OCI-LY1 (cell line): ENCODE measurements around the gene PHAX.
"Not testable (repeated sequence)": the region's sequence is repeated elsewhere in the genome, so short reads cannot be mapped to it uniquely, and the experiment has no call there.

Experiments
- H2AFZ ChIP-seq: fragments of 200-600 bp; sonication (generic), shearing (Covaris generic); 2 replicates; pipeline ENCODE4 v1.6.0; 2014; ENCODE audit warnings: antibody characterized with exemption, mild to moderate bottlenecking, low read length
- H3F3A ChIP-seq: fragments of 200-600 bp; sonication (generic), shearing (Covaris generic); 2 replicates; pipeline ENCODE4 v1.6.0; 2014; ENCODE audit warnings: mild to moderate bottlenecking, antibody characterized with exemption, low read length, moderate library complexity; ENCODE audit not compliant: insufficient read depth
- H3K27ac ChIP-seq: fragments of 200-600 bp; sonication (generic); 2 replicates; pipeline ENCODE4 v1.5.1; 2014; ENCODE audit warnings: low read length, mixed run types, mild to moderate bottlenecking, low read depth; ENCODE audit not compliant: poor library complexity, severe bottlenecking
- H3K27me3 ChIP-seq: fragments of 200-600 bp; sonication (generic); 2 replicates; pipeline ENCODE4 v1.6.0; 2014; ENCODE audit warnings: antibody characterized with exemption, mild to moderate bottlenecking, low read length, moderate library complexity; ENCODE audit not compliant: insufficient read depth
- H3K36me3 ChIP-seq: fragments of 200-600 bp; sonication (generic); 2 replicates; pipeline ENCODE4 v1.6.1; 2014; ENCODE audit warnings: mild to moderate bottlenecking, antibody characterized with exemption, low read length, moderate library complexity, mixed read lengths; ENCODE audit not compliant: insufficient read depth
- H3K4me1 ChIP-seq: fragments of 200-600 bp; sonication (generic); 2 replicates; pipeline ENCODE4 v1.5.1; 2014; ENCODE audit warnings: mild to moderate bottlenecking, low read length, moderate library complexity; ENCODE audit not compliant: insufficient read depth, severe bottlenecking
- H3K4me2 ChIP-seq: fragments of 200-600 bp; sonication (generic), shearing (Covaris generic); 2 replicates; pipeline ENCODE4 v1.6.1; 2014; ENCODE audit warnings: low read length
- H3K4me3 ChIP-seq: fragments of 200-600 bp; sonication (generic); 2 replicates; pipeline ENCODE4 v1.5.1; 2014; ENCODE audit warnings: low read length, low read depth, mild to moderate bottlenecking, mixed read lengths; ENCODE audit not compliant: poor library complexity, severe bottlenecking
- H3K79me2 ChIP-seq: fragments of 200-600 bp; shearing (Covaris generic); 2 replicates; pipeline ENCODE4 v1.6.1; 2016; ENCODE audit warnings: mixed run types, low read length, mixed read lengths; ENCODE audit not compliant: insufficient read depth
- H3K9ac ChIP-seq: fragments of 200-600 bp; sonication (generic), shearing (Covaris generic); 2 replicates; pipeline ENCODE4 v1.6.1; 2014; ENCODE audit warnings: mild to moderate bottlenecking, low read length, mixed read lengths
- H3K9me2 ChIP-seq: fragments of 200-600 bp; sonication (generic), shearing (Covaris generic); 2 replicates; pipeline ENCODE4 v1.6.1; 2014; ENCODE audit warnings: low read depth, mild to moderate bottlenecking, low read length, mixed read lengths
- H3K9me3 ChIP-seq: fragments of 200-600 bp; shearing (Covaris generic); 2 replicates; pipeline ENCODE4 v1.6.1; 2014; ENCODE audit warnings: low read length, mixed read lengths
- H4K20me1 ChIP-seq: fragments of 200-600 bp; sonication (generic), shearing (Covaris generic); 2 replicates; pipeline ENCODE4 v1.6.0; 2016; ENCODE audit warnings: mild to moderate bottlenecking, low read length; ENCODE audit not compliant: insufficient read depth
- CTCF ChIP-seq: fragments of 200-600 bp; sonication (generic), shearing (Covaris generic); IDR thresholded peaks from 2 replicates; pipeline ENCODE4 v1.5.1; 2017; ENCODE audit warnings: mild to moderate bottlenecking, antibody characterized with exemption, low read length, moderate library complexity, mixed read lengths
- EZH2 ChIP-seq: fragments of 200-600 bp; sonication (generic), shearing (Covaris generic); IDR thresholded peaks from 2 replicates; pipeline ENCODE4 v1.8.0; 2017; ENCODE audit warnings: borderline replicate concordance, mixed run types, mild to moderate bottlenecking, antibody characterized with exemption, low read length, moderate library complexity, mixed read lengths

The PHAX gene

GRCh38 chr5:126658561-126658960 lies 57.8 kb downstream of the PHAX start:
- Histone ChIP-seq H2AFZ (no peak overlapping the region), H3K9me3 (no peaks in the 10 kb centered on the region), H3K4me3 (no peak overlapping the region), H3K27me3 (no peaks in the 10 kb centered on the region), H3K79me2 (no peaks in the 10 kb centered on the region), H4K20me1 (no peaks in the 10 kb centered on the region), H3K9ac (no peak overlapping the region), H3K27ac (no peak overlapping the region), H3K4me1 (no peaks in the 10 kb centered on the region), H3K4me2 (no peak overlapping the region), H3K9me2 (no peaks in the 10 kb centered on the region), H3F3A (no peaks in the 10 kb centered on the region), H3K36me3 (no peaks in the 10 kb centered on the region)
- TF ChIP-seq CTCF (no peak), EZH2 (no peak)

GRCh38 chr5:126659805-126660482 lies 59.2 kb downstream of the PHAX start:
- no peaks in the 10 kb centered on the region for H3K9me2 ChIP-seq
- H3K27me3 ChIP-seq: no peaks in the 10 kb centered on the region; the same call in 1 of the 2 replicates
- no peak overlapping the region for H3K27ac ChIP-seq
- H3F3A ChIP-seq: no peaks in the 10 kb centered on the region
- H4K20me1 ChIP-seq: no peaks in the 10 kb centered on the region
- H3K4me1 ChIP-seq: no peaks in the 10 kb centered on the region
- TF ChIP-seq EZH2 (no peak), CTCF (no peak)
- no peaks in the 10 kb centered on the region for H3K36me3 ChIP-seq
- no peak overlapping the region for H3K4me2 ChIP-seq
- H3K9ac ChIP-seq: no peak overlapping the region
- H3K79me2 ChIP-seq: no peaks in the 10 kb centered on the region
- no peak overlapping the region for H2AFZ ChIP-seq
- H3K9me3 ChIP-seq: no peaks in the 10 kb centered on the region
- no peak overlapping the region for H3K4me3 ChIP-seq

- Histone ChIP-seq H3K79me2 (no peaks in the 10 kb centered on the region), H3K27ac (no peak overlapping the region), H4K20me1 (no peaks in the 10 kb centered on the region), H3K9ac (no peak overlapping the region), H3F3A (no peaks in the 10 kb centered on the region), H3K4me1 (no peaks in the 10 kb centered on the region), H3K4me3 (no peak overlapping the region), H3K4me2 (no peak overlapping the region), H3K9me2 (no peaks in the 10 kb centered on the region), H3K36me3 (no peaks in the 10 kb centered on the region; the same call in 1 of the 2 replicates), H3K27me3 (no peaks in the 10 kb centered on the region; the same call in 1 of the 2 replicates), H3K9me3 (no peaks in the 10 kb centered on the region), H2AFZ (no peak overlapping the region)
- TF ChIP-seq EZH2 (no peak), CTCF (no peak)
Observed at GRCh38 chr5:126664586-126664985, 63.8 kb downstream of the PHAX start.

- H3K4me1 ChIP-seq, H3K79me2 ChIP-seq: not testable (repeated sequence)
Observed at GRCh38 chr5:126670109-126670508, 69.4 kb downstream of the PHAX start.

GRCh38 chr5:126671681-126672080 lies 70.9 kb downstream of the PHAX start:
- not testable (repeated sequence) for H3K36me3 ChIP-seq, H3K27me3 ChIP-seq, H3K9ac ChIP-seq, H3K4me2 ChIP-seq, H3K9me3 ChIP-seq, H3K27ac ChIP-seq, H3K9me2 ChIP-seq, H3F3A ChIP-seq, H3K79me2 ChIP-seq, H2AFZ ChIP-seq, H3K4me3 ChIP-seq, H4K20me1 ChIP-seq, H3K4me1 ChIP-seq

More at GRCh38 chr5:126670109-126670508, 69.4 kb downstream of the PHAX start:
- not testable (repeated sequence) for H3K9ac ChIP-seq, H4K20me1 ChIP-seq, H3K27me3 ChIP-seq, H3K27ac ChIP-seq, H3K4me2 ChIP-seq, H3F3A ChIP-seq, H3K36me3 ChIP-seq, H3K9me3 ChIP-seq, H3K4me3 ChIP-seq, H2AFZ ChIP-seq, H3K9me2 ChIP-seq
